ENCODE measurements around the gene MYLK. TPM values are rescaled to one million over a fixed set of nuclear protein-coding genes. Genes with fewer than 3 reads are reported as not detected.
A peak's percentile ranks its signal among the peaks of the same experiment; 100 is the strongest.

Gene MYLK
- total and polyA plus RNA-seq, 2 of the 4 experiments (the other 2 are of a cell fraction): 299 to 484 TPM

DNA sequence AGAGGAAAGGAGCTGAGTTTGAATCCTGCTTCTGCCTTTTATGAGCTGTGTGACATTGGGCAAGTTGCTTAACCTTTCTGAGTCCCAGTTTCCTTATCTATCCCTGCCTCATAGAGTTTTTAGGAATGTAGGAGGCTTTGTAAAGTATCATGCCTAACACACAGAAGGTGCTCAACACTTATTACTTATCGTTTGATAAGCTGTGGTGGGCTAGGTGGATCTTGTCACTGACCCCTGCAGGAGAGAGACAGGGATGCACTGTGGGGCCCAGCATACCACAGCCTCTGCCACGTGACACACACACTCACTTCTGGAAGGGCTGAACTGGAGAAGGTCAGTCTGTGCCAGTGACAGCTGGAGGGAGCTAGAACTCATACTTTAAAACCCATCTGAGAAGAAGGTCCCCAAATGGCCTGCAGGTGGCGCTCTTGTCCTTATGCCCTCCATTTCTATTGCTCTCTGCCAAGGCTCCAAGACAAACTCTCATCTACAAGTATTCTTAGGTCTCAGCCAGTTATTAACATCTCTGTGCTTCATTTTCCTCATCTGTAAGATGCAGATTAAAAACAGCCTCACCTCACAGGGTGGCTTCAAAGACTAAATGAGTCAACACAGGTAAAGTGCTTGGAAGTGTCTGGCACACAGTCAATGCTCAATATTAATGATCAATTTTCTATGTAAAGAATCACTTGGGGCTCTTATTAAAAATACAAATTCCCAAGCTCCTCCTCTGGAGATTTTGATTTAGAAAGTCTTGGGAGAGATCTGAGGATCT is 241.8 kb downstream of the MYLK start (continued):
- TF ChIP-seq BHLHE40 (IDR thresholded peaks at IDR 0.05; ENCODE audit: low read depth, low read length) (peak; percentile 55; the same call in 1 of the 2 replicates), CHD1 (IDR thresholded peaks at IDR 0.05; ENCODE audit: low read depth, low read length) (no peak), CEBPB (IDR thresholded peaks at IDR 0.05; ENCODE audit: low read depth, low read length) (no peak)

- dilution Hi-C loops (cut with HindIII; ENCODE audit: low sequenced_read_pairs, unreplicated experiment): no loop called here
- Histone ChIP-seq H4K20me1 (ENCODE audit: insufficient read depth, low read length) (0 out of 2 replicates have a peak, but pooled peaks cover 6% of the 10 kb centered on the region), H2AK9ac (replicated peaks; ENCODE audit: low read depth, low read length, poor library complexity) (no peak overlapping the region), H3K4me1 (ENCODE audit: control insufficient read depth, insufficient read depth, low read length) (peaks cover 3% of the 10 kb centered on the region), H2BK5ac (ENCODE audit: low read depth, low read length, poor library complexity, severe bottlenecking) (no peak overlapping the region), H3K9ac (ENCODE audit: low read depth, low read length) (no peak overlapping the region), H4K91ac (ENCODE audit: insufficient read depth, low read depth, low read length) (no peak overlapping the region; the same call in 1 of the 2 replicates), H3K27me3 (ENCODE audit: control insufficient read depth, insufficient read depth, low read length) (no peaks in the 10 kb centered on the region), H3K18ac (ENCODE audit: low read depth, low read length) (no peak overlapping the region), H3K4me2 (ENCODE audit: low read depth, low read length) (no peak overlapping the region), H3K9me3 (ENCODE audit: control insufficient read depth, insufficient read depth, low read length) (no peaks in the 10 kb centered on the region), H4K5ac (ENCODE audit: low read depth, low read length) (no peak overlapping the region), H4K8ac (ENCODE audit: low read depth in 2 of 2, low read length in 2 of 2) (peak overlapping the region in 1 of 2 experiments; percentile 73; a peak in 1 of 4 replicates), H3K23ac (ENCODE audit: low read depth, low read length) (no peak overlapping the region), H3K4ac (ENCODE audit: low read depth, low read length) (no peak overlapping the region), H2BK15ac (ENCODE audit: low read depth, low read length) (no peak overlapping the region), H3K4me3 (ENCODE audit: insufficient read depth, low read depth, low read length) (no peak overlapping the region), H3K27ac (ENCODE audit: insufficient read depth, low read length) (no peak overlapping the region), H3K79me1 (ENCODE audit: low read depth in 1 of 2, low read length in 2 of 2) (peaks cover 0 to 22% of the 10 kb centered on the region in 2 experiments; a peak in 3 of 4 replicates), H2BK20ac (ENCODE audit: low read depth, low read length) (no peak overlapping the region; the same call in 1 of the 2 replicates), H3K9me1 (ENCODE audit: insufficient read depth, low read length) (peaks cover 5% of the 10 kb centered on the region; the same call in 1 of the 2 replicates), H2AFZ (replicated peaks; ENCODE audit: low read length, poor library complexity) (no peak overlapping the region), H3K14ac (replicated peaks; ENCODE audit: low read depth, low read length) (no peak overlapping the region), H3K36me3 (ENCODE audit: control insufficient read depth, insufficient read depth, low read length) (peaks cover 76% of the 10 kb centered on the region), H2AK5ac (ENCODE audit: low read depth, low read length) (peak overlapping the region; percentile 38), H2BK120ac (ENCODE audit: low read depth, low read length) (no peak overlapping the region), H3K56ac (ENCODE audit: extremely low read depth, insufficient read depth, low read length) (no peak overlapping the region)
- ATAC-seq (ENCODE audit: low read depth): no peak
- intact Hi-C loops (cut with micrococcal nuclease): no loop called here
- TF ChIP-seq CHD1 (IDR thresholded peaks at IDR 0.05; ENCODE audit: low read depth, low read length) (no peak), RAD21 (IDR thresholded peaks at IDR 0.05; ENCODE audit: low read length) (no peak), CEBPB (IDR thresholded peaks at IDR 0.05; ENCODE audit: low read depth, low read length) (no peak), MAFK (IDR thresholded peaks at IDR 0.05; ENCODE audit: low read depth, low read length) (no peak), SMC3 (IDR thresholded peaks at IDR 0.05; ENCODE audit: low read depth, low read length) (no peak), RCOR1 (IDR thresholded peaks at IDR 0.05; ENCODE audit: insufficient replicate concordance, low read length) (no peak)
- TF ChIP-seq, protein P1, sequence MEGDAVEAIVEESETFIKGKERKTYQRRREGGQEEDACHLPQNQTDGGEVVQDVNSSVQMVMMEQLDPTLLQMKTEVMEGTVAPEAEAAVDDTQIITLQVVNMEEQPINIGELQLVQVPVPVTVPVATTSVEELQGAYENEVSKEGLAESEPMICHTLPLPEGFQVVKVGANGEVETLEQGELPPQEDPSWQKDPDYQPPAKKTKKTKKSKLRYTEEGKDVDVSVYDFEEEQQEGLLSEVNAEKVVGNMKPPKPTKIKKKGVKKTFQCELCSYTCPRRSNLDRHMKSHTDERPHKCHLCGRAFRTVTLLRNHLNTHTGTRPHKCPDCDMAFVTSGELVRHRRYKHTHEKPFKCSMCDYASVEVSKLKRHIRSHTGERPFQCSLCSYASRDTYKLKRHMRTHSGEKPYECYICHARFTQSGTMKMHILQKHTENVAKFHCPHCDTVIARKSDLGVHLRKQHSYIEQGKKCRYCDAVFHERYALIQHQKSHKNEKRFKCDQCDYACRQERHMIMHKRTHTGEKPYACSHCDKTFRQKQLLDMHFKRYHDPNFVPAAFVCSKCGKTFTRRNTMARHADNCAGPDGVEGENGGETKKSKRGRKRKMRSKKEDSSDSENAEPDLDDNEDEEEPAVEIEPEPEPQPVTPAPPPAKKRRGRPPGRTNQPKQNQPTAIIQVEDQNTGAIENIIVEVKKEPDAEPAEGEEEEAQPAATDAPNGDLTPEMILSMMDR (conservative IDR thresholded peaks at IDR 0.05; ENCODE audit: low read depth, low read length): no peak
- in situ Hi-C loops (cut with MboI; ENCODE audit: low sequenced_read_pairs): loop anchor here (5.0 kb wide), 1 partner anchor 76 kb away; no protein-coding TSS in a partner anchor
- BruUV-seq (replicated peaks): no TSS peak
- WGBS, 2 experiments (ENCODE audit: extremely low coverage in 2 of 2, insufficient read length in 1 of 2): 93% methylated on average over 2 of the region's 4 CpGs; no CpG with 5 or more reads in 1 of the 2 experiments
- CTCF ChIA-PET: interaction anchor here (1.0 to 1.9 kb wide), 6 partner anchors 9 to 77 kb away, joined by 3 to 13 read pairs (median 4); no protein-coding TSS in a partner anchor
- no peak for DNase-seq
- POLR2A ChIA-PET (ENCODE audit: unreplicated experiment): interaction anchor here (0.9 kb wide), 1 partner anchor 9 kb away, joined by 3 read pairs; no protein-coding TSS in a partner anchor
Observed at GRCh38 chr3:123641505-123641904, 242.6 kb downstream of the MYLK start.

Data from IMR-90 (cell line).